Liver (tissue), 3 donors: Measurements from ENCODE around the gene PTPN9.

Source experiments
- CTCF ChIP-seq: fragments of 150-350 bp; IDR thresholded peaks from 2 replicates; pipeline ENCODE4 v1.5.1; 2017; ENCODE audit warnings: improper control_type of control experiment, low read depth, low read length; ENCODE audit not compliant: missing input control
- GABPA ChIP-seq, 2 donors: IDR thresholded peaks in 1 of 2; conservative IDR thresholded peaks in 1 of 2; 2 replicates each; pipeline ENCODE4 v1.6.1; 2016; ENCODE audit warnings: antibody characterized with exemption in 2 of 2, mild to moderate bottlenecking in 1 of 2, moderate library complexity in 1 of 2
- HNF4A ChIP-seq, 2 donors: conservative IDR thresholded peaks; 2 replicates each; pipeline ENCODE4 v1.6.1; 2016; ENCODE audit warnings: antibody characterized with exemption in 2 of 2, mild to moderate bottlenecking in 2 of 2
- JUND ChIP-seq, 2 donors: IDR thresholded peaks; 2 replicates each; pipeline ENCODE4 v1.6.1; 2016; ENCODE audit warnings: antibody characterized with exemption in 2 of 2
- NR2F2 ChIP-seq: IDR thresholded peaks from 2 replicates; pipeline ENCODE4 v1.6.1; 2016; ENCODE audit warnings: antibody characterized with exemption
- REST ChIP-seq: IDR thresholded peaks from 2 replicates; pipeline ENCODE4 v1.6.1; 2016; ENCODE audit warnings: antibody characterized with exemption, mild to moderate bottlenecking
- RXRA ChIP-seq, 2 donors: IDR thresholded peaks; 2 replicates each; pipeline ENCODE4 v1.6.1; 2017 to 2018; ENCODE audit warnings: antibody characterized with exemption in 2 of 2, mild to moderate bottlenecking in 1 of 2
- SP1 ChIP-seq: IDR thresholded peaks from 2 replicates; pipeline ENCODE4 v1.6.1; 2018; ENCODE audit warnings: antibody characterized with exemption, mild to moderate bottlenecking
- TAF1 ChIP-seq: conservative IDR thresholded peaks from 2 replicates; pipeline ENCODE4 v1.6.1; 2016; ENCODE audit warnings: antibody characterized with exemption, mild to moderate bottlenecking
- YY1 ChIP-seq: IDR thresholded peaks from 2 replicates; pipeline ENCODE4 v1.6.1; 2016; ENCODE audit warnings: antibody characterized with exemption, mild to moderate bottlenecking
- TF ChIP-seq, protein P1 (sequence below): IDR thresholded peaks from 2 replicates; pipeline ENCODE4 v1.6.1; 2016; ENCODE audit warnings: antibody characterized with exemption
- TF ChIP-seq, protein P2 (sequence below): IDR thresholded peaks from 2 replicates; pipeline ENCODE4 v1.6.1; 2016; ENCODE audit warnings: antibody characterized with exemption
- donor health status: healthy.
- donor health status: healthy.

- TF ChIP-seq CTCF (no peak), HNF4A (conservative IDR thresholded peaks at IDR 0.05) (no peak), RXRA (IDR thresholded peaks at IDR 0.05) (no peak), TAF1 (no peak), SP1 (no peak), YY1 (no peak), NR2F2 (no peak), JUND (IDR thresholded peaks at IDR 0.05) (no peak), GABPA (IDR thresholded peaks at IDR 0.05 in 1 of 2, conservative IDR thresholded peaks at IDR 0.05 in 1 of 2) (no peak), REST (no peak)
- TF ChIP-seq, protein P1, sequence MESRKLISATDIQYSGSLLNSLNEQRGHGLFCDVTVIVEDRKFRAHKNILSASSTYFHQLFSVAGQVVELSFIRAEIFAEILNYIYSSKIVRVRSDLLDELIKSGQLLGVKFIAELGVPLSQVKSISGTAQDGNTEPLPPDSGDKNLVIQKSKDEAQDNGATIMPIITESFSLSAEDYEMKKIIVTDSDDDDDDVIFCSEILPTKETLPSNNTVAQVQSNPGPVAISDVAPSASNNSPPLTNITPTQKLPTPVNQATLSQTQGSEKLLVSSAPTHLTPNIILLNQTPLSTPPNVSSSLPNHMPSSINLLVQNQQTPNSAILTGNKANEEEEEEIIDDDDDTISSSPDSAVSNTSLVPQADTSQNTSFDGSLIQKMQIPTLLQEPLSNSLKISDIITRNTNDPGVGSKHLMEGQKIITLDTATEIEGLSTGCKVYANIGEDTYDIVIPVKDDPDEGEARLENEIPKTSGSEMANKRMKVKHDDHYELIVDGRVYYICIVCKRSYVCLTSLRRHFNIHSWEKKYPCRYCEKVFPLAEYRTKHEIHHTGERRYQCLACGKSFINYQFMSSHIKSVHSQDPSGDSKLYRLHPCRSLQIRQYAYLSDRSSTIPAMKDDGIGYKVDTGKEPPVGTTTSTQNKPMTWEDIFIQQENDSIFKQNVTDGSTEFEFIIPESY: no peak
- TF ChIP-seq, protein P2, sequence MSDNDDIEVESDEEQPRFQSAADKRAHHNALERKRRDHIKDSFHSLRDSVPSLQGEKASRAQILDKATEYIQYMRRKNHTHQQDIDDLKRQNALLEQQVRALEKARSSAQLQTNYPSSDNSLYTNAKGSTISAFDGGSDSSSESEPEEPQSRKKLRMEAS: no peak
These were observed 28.0 kb downstream of the PTPN9 start for GRCh38 chr15:75551091-75551490.
